Measurements from ENCODE around the gene ATP5F1B.
A peak's percentile ranks its signal among the peaks of the same experiment; 100 is the strongest.

DNA sequence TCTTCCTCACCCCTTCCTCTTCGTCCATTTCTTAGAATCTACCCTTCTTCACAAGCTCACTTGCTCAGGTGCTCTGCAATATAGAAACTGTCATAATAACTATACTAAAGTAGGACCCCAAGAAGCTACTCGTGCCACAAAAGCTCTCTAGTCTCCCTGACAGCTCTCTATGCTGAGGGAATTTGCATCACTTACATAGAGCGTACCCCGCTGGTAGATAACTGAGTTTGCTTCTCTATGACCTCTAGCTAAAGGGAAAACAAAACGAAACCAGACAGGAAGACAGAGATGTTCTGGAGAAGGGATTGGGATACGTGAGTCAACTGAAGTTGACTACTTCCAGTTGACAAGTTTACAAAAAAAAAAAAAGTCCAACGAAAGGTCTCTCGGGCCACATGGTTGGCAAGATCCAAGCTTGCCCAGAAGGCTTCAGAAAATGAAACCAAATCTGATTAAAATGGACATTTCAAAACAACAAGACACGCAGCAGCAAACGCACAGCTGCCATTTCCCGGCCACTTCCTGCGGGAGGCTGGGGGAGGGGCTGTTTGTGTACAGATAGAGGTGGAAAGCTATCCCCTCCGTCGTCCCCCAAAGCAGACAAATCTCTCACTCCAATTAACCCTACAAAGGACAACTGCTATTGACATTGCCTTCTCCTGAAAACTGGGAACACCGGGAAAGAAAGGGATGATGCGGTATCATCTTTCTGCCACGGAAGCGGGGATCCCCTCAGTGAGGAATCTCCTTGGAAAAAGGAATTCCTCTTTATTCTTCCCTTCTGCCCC is 16.9 kb downstream of the ATP5F1B start:
- TF ChIP-seq, protein P1, sequence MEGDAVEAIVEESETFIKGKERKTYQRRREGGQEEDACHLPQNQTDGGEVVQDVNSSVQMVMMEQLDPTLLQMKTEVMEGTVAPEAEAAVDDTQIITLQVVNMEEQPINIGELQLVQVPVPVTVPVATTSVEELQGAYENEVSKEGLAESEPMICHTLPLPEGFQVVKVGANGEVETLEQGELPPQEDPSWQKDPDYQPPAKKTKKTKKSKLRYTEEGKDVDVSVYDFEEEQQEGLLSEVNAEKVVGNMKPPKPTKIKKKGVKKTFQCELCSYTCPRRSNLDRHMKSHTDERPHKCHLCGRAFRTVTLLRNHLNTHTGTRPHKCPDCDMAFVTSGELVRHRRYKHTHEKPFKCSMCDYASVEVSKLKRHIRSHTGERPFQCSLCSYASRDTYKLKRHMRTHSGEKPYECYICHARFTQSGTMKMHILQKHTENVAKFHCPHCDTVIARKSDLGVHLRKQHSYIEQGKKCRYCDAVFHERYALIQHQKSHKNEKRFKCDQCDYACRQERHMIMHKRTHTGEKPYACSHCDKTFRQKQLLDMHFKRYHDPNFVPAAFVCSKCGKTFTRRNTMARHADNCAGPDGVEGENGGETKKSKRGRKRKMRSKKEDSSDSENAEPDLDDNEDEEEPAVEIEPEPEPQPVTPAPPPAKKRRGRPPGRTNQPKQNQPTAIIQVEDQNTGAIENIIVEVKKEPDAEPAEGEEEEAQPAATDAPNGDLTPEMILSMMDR (IDR thresholded peaks at IDR 0.05; ENCODE audit: borderline replicate concordance, extremely low read depth, low read length, poor library complexity, severe bottlenecking): peak; percentile 21
- TF ChIP-seq EZH2 (IDR thresholded peaks at IDR 0.05; ENCODE audit: borderline replicate concordance, low read depth, low read length, severe bottlenecking): no peak
